K562 (cell line): Measurements from ENCODE around the gene TRIM25. TPM values are rescaled to one million over a fixed set of nuclear protein-coding genes. Genes with fewer than 3 reads are reported as not detected.

Experiments
- CEBPZ ChIP-seq: fragments of 150-350 bp; IDR thresholded peaks from 2 replicates; pipeline ENCODE4 v1.6.1; 2014; ENCODE audit warnings: low read depth, mild to moderate bottlenecking, low read length, borderline replicate concordance
- MTF1 ChIP-seq: fragments of 250-450 bp; sonication (Bioruptor Pico); IDR thresholded peaks from 2 replicates; pipeline ENCODE4 v1.9.0; 2021; ENCODE audit warnings: moderate library complexity, mild to moderate bottlenecking, inconsistent platforms, borderline replicate concordance
- NR2C2 ChIP-seq, 2 experiments: fragments of 200-800 bp in 1 of 2; sonication (Bioruptor generic) in 1 of 2; sonication (generic) in 1 of 2; formaldehyde crosslinking in 1 of 2; IDR thresholded peaks; 2 replicates each; pipeline versions ENCODE4 v1.6.1 to v1.8.0; 2016 to 2022; ENCODE audit warnings: mild to moderate bottlenecking in 1 of 2, missing compliant biosample characterization in 1 of 2, missing genetic modification characterization in 1 of 2, missing genetic modification reagents in 1 of 2
- NR2F6 ChIP-seq: fragments of 450-650 bp; formaldehyde crosslinking; IDR thresholded peaks from 2 replicates; pipeline ENCODE4 v1.4.0; 2020; ENCODE audit warnings: mild to moderate bottlenecking
- SPI1 ChIP-seq: IDR thresholded peaks from 2 replicates; pipeline ENCODE4 v1.6.1; 2011; ENCODE audit warnings: low read depth, low read length, control low read depth, borderline replicate concordance
- TAF1 ChIP-seq: IDR thresholded peaks from 2 replicates; pipeline ENCODE4 v1.6.1; 2011; ENCODE audit warnings: mild to moderate bottlenecking, low read length, moderate library complexity; ENCODE audit not compliant: insufficient read depth, control insufficient read depth, severe bottlenecking; ENCODE audit errors: extremely low read depth
- ZBTB40 ChIP-seq, 2 experiments: fragments of 450-650 bp in 1 of 2; sonication (generic) in 1 of 2; formaldehyde crosslinking in 1 of 2; IDR thresholded peaks; 2 replicates each; pipeline versions ENCODE4 v1.7.1 to v1.9.0; 2016 to 2022; ENCODE audit warnings: inconsistent platforms in 1 of 2, mild to moderate bottlenecking in 1 of 2, missing genetic modification reagents in 1 of 2
- ZNF24 ChIP-seq: fragments of 450-650 bp; IDR thresholded peaks from 2 replicates; pipeline ENCODE4 v1.6.1; 2016
- ZNF280B ChIP-seq: fragments of 250-450 bp; sonication (Bioruptor Pico); IDR thresholded peaks from 2 replicates; pipeline ENCODE4 v1.5.1; 2021; ENCODE audit warnings: mild to moderate bottlenecking
- ZNF3 ChIP-seq: fragments of 250-450 bp; sonication (Bioruptor Pico); IDR thresholded peaks from 2 replicates; pipeline ENCODE4 v1.5.0; 2021; ENCODE audit warnings: mild to moderate bottlenecking, moderate library complexity
- ZNF780A ChIP-seq: fragments of 250-450 bp; sonication (Bioruptor Pico); IDR thresholded peaks from 2 replicates; pipeline ENCODE4 v1.5.0; 2021; ENCODE audit warnings: mild to moderate bottlenecking
- polyA plus RNA-seq, 8 experiments: library from polyadenylated mRNA; depleted of rRNA in 4 of 8; stranded (reverse) in 5 of 8; unstranded in 3 of 8; fragments of >200 nt; fragmentation: Nextera tagmentation in 2 of 8; fragmentation: Illumina TruSeq in 1 of 8; extraction: Ambion mirVana in 2 of 8; extraction: Trizol in 1 of 8; gene quantifications; 2 replicates each; pipeline versions ENCODE4 v1.2.1 to v1.2.3, GENCODE V29; 2011 to 2014; ENCODE audit warnings: inconsistent platforms in 1 of 8, missing spikeins in 1 of 8
- total RNA-seq, 7 experiments: library from RNA; depleted of rRNA in 6 of 7; stranded (reverse); fragments of >200 nt in 6 of 7; fragmentation: Illumina TruSeq in 2 of 7; extraction: Trizol in 2 of 7; gene quantifications; 2 replicates each; pipeline versions ENCODE4 v1.2.1 to v1.2.3, GENCODE V29; 2011 to 2021; ENCODE audit warnings: low replicate concordance in 1 of 7

The TRIM25 gene
- total and polyA plus RNA-seq, 9 of the 15 experiments (the other 6 are each of a cell fraction or from before 2014, with no cell fraction given), result 5.9 to 49.5 (median 24.5) TPM

GRCh38 chr17:56960596-56961538 lies 47.0 kb upstream of the TRIM25 start, which contains the start of gene COIL (continued):
- no peak for TF ChIP-seq CEBPZ
- peak; percentile 74 for TF ChIP-seq TAF1
- TF ChIP-seq ZNF780A (CRISPR knock-in tag), result no peak
- TF ChIP-seq ZNF24, result no peak
- TF ChIP-seq SPI1, result no peak
- no peak for TF ChIP-seq ZBTB40 (IDR thresholded peaks at IDR 0.05)
- TF ChIP-seq ZBTB40 (CRISPR knock-in tag; IDR thresholded peaks at IDR 0.05), result no peak
- no peak for TF ChIP-seq NR2C2 (CRISPR knock-in tag; IDR thresholded peaks at IDR 0.05)
- TF ChIP-seq NR2C2 (tag; IDR thresholded peaks at IDR 0.05), result peak; percentile 61
- TF ChIP-seq ZNF280B (CRISPR knock-in tag), result no peak
- no peak for TF ChIP-seq ZNF3
- TF ChIP-seq MTF1 (CRISPR knock-in tag), result no peak
- TF ChIP-seq NR2F6 (CRISPR knock-in tag), result no peak
